SK-N-MC (cell line): ENCODE data around the gene DEPDC1.
"Not testable (repeated sequence)": the region's sequence is repeated elsewhere in the genome, so short reads cannot be mapped to it uniquely, and the experiment has no call there.

Experiments
- DNase-seq: peaks from one replicate; pipeline ENCODE4 v3.0.0-alpha.2; 2011; ENCODE audit warnings: low read depth, low spot score
- H3K27ac ChIP-seq: fragments of 200-600 bp; sonication (generic); 2 replicates; pipeline ENCODE4 v1.5.1; 2016; ENCODE audit warnings: mixed run types
- H3K36me3 ChIP-seq: fragments of 200-600 bp; sonication (generic); 2 replicates; pipeline ENCODE4 v1.6.1; 2017; ENCODE audit warnings: antibody characterized with exemption, low read length, mixed read lengths; ENCODE audit not compliant: insufficient read depth
- H3K4me3 ChIP-seq: fragments of 200-600 bp; sonication (generic); 2 replicates; pipeline ENCODE4 v1.5.1; 2016
- H3K9ac ChIP-seq: fragments of 200-600 bp; sonication (generic); 2 replicates; pipeline ENCODE4 v1.8.0; 2017; ENCODE audit warnings: mixed run types, mixed read lengths; ENCODE audit not compliant: insufficient read length
- H3K9me3 ChIP-seq: fragments of 200-600 bp; sonication (generic); 2 replicates; pipeline ENCODE4 v1.6.1; 2017; ENCODE audit warnings: low read depth, mild to moderate bottlenecking, antibody characterized with exemption, low read length, moderate library complexity, mixed read lengths
- EZH2 ChIP-seq: fragments of 200-600 bp; sonication (generic); IDR thresholded peaks from one replicate; pipeline ENCODE4 v1.6.1; 2017; ENCODE audit warnings: antibody characterized with exemption
- FOXP2 ChIP-seq: optimal IDR thresholded peaks from 2 replicates; pipeline ENCODE3; 2011; ENCODE audit warnings: mild to moderate bottlenecking, moderate library complexity; ENCODE audit not compliant: insufficient read depth; ENCODE audit errors: extremely low read length, control extremely low read depth
- POLR2AphosphoS5 ChIP-seq: IDR thresholded peaks from 2 replicates; pipeline ENCODE4 v1.6.1; 2012; ENCODE audit warnings: mild to moderate bottlenecking, low read depth, low read length, borderline replicate concordance

Gene DEPDC1

DNA sequence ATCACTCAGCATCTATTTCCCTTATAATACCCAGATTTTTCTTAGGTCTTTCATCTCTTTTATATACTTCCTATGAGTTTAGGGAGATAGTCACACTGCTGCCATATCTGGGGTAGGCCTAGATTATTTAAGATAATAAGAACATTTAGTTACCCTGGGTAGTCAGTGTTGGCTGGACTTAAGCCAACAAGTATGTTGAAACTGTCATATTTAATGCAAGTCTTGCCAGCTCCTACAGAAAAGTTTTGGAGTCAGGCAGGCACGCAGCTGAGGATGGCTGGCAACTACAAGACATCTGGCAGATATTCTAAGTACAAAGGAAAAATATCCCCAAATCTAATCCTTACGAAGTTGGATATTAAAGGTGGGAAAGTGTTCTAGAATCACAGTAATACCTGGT, 19.2 kb upstream of the DEPDC1 start:
- H3K9me3 ChIP-seq = peaks cover 3% of the 10 kb centered on the region; the same call in 1 of the 2 replicates
- no peaks in the 10 kb centered on the region for H3K36me3 ChIP-seq
- no peak for DNase-seq
- no peak overlapping the region for H3K9ac ChIP-seq
- H3K27ac ChIP-seq = peak overlapping the region; percentile 30; the same call in 1 of the 2 replicates
- no peak overlapping the region; the same call in 1 of the 2 replicates for H3K4me3 ChIP-seq
- no peak for TF ChIP-seq FOXP2
- TF ChIP-seq EZH2 = no peak
- no peak for TF ChIP-seq POLR2AphosphoS5

DNA sequence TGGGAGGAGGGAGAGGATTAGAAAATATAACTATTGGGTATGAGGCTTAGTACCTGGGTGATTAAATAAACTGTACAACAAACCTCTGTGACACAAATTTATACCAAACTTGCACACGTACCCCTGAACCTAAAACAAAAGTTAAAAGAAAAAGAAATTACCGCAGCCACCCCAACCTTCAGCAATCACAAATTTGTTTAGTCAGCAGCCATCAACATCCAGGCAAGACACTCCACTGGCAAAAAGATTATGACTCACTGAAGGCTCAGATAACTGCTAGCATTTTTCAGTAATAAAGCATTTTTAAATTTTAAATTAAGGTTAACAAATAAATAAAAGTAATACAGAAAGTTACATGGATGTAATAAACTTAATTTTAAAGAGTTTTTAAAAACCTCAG, 14.4 kb upstream of the DEPDC1 start:
- TF ChIP-seq FOXP2 (no peak), POLR2AphosphoS5 (no peak), EZH2 (no peak)

DNA sequence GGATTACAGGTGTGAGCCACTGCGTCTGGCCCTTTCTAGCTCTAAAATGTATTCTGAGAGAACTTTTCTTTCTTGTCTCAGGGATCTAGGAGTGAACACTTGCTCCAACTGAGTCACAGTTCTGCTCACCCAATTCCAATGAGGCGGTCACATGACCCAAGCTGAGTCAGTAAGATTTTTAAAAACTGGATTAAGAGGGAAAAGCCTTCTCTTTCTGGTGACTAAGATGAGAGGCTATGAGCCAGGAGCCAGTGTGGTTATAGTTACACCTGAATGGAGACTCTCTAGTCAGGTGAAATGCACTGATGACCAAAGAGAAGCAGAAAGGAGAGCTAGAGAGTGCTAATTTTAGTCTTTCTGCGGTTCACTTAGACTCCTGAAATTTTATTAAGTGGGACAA, 9.5 kb upstream of the DEPDC1 start:
- Histone ChIP-seq H3K36me3 (no peaks in the 10 kb centered on the region), H3K9me3 (no peaks in the 10 kb centered on the region), H3K4me3 (no peak overlapping the region), H3K27ac (no peak overlapping the region), H3K9ac (no peak overlapping the region)
- TF ChIP-seq POLR2AphosphoS5 (no peak), FOXP2 (no peak), EZH2 (no peak)
- no peak for DNase-seq

More for the DNA sequence above, 14.4 kb upstream of the DEPDC1 start:
- Histone ChIP-seq H3K9me3 (peaks cover 3% of the 10 kb centered on the region; the same call in 1 of the 2 replicates), H3K4me3 (no peak overlapping the region), H3K27ac (no peak overlapping the region), H3K36me3 (no peaks in the 10 kb centered on the region), H3K9ac (no peak overlapping the region)
- DNase-seq = no peak

DNA sequence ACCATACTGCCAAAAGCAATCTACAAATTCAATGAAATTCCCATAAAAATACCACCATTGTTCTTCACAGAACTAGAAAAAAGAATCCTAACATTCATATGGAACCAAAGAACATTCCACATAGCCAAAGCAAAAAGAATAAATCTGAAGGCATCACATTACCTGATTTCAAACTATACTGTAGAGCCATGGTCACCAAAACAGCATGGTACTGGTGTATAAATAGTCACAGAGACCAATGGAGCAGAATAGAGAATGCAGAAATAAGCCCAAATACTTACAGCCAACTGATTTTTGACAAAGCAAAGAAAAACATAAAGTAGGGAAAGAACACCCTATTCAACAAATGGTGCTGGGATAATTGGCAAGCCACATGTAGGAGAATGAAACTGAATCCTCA, 6.2 kb upstream of the DEPDC1 start:
- TF ChIP-seq POLR2AphosphoS5 = no peak
- Histone ChIP-seq H3K9ac (no peak overlapping the region), H3K36me3 (no peaks in the 10 kb centered on the region), H3K27ac (no peak overlapping the region), H3K9me3 (no peaks in the 10 kb centered on the region), H3K4me3 (no peak overlapping the region)
- no peak for DNase-seq

DNA sequence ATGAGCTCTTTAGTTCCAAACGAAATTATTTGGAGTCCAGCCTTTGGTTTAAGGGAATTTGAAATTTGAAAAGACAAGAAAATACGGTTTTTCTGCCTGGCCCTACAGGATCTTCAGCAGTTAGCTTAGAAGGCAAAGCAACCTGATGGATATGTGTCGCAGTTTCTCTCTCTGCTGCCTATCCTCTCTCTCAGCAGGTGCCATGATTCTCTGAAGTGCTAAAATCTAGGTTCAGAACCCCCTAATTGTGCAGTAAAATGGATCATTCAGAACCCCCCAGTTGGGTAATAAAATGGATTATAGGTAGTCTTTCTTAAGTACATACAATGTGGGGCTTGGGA, 446 bp upstream of the DEPDC1 start:
- Histone ChIP-seq H3K4me3 (peak overlapping the region; percentile 94), H3K9ac (peak overlapping the region; percentile 97), H3K27ac (peak overlapping the region; percentile 60; the same call in 1 of the 2 replicates), H3K36me3 (peaks cover 25% of the 10 kb centered on the region), H3K9me3 (no peaks in the 10 kb centered on the region)
- no peak for DNase-seq
- no peak for TF ChIP-seq FOXP2
- no peak for TF ChIP-seq POLR2AphosphoS5
- TF ChIP-seq EZH2 = no peak

DNA sequence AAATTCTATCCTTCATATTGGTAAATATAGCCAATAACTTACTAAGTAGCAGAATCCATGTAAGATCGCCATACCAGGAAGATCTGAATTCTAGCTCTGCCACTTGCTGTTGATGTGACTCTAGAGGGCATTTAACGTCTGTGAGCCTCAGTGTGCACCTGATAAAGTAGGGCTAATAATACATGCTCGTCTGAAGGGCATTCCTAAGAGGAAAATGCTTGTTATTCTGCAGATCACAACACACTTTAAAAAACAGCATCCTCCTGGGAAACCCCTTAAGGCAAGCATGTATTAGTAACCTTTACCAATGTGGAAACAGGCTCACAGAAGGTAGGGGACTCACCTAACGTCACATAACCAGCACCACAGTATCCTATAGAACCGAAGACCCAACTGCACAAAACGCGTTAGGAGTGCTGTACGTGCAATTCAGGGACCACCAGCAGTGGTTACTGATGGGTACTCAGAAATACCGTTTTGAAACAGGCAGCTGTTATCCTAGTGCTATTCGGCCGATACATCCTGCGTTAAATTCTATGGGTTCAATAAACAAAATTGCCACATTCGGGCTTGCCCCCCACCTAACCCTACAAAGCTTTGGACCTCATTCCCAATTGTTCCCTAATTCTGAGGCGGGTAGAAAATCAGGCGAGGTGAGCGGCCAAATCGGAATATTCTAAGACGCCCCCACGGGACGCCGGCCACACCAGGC, 758 bp downstream of the DEPDC1 start:
- no peak for TF ChIP-seq FOXP2
- no peak for TF ChIP-seq EZH2
- TF ChIP-seq POLR2AphosphoS5 = no peak
- no peak for DNase-seq
- Histone ChIP-seq H3K9me3 (no peaks in the 10 kb centered on the region), H3K27ac (peak overlapping the region; percentile 81), H3K4me3 (peak overlapping the region; percentile 94), H3K36me3 (peaks cover 37% of the 10 kb centered on the region), H3K9ac (peak overlapping the region; percentile 97)

DNA sequence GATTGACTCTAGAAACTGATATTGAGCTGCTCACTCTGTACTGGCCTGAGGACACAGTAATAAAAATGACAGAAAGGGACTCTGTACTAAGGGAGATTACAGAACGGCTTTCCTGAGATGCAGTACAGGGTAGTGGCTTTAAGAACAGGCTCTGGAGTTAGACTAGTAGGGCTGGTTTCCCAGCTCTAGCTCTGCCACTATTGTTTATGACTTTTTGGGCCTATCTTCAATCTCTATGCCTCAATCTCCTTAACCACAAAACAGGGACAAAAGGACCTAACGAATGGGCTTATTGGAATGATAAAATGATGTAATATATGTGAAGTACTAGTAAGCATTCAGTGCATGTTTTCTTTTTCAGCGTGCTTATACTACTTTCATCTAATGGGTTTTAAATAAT, 1.4 kb downstream of the DEPDC1 start:
- TF ChIP-seq FOXP2 (no peak), EZH2 (no peak), POLR2AphosphoS5 (no peak)
- Histone ChIP-seq H3K36me3 (peaks cover 43% of the 10 kb centered on the region), H3K4me3 (peak overlapping the region; percentile 94), H3K9ac (peak overlapping the region; percentile 97), H3K27ac (no peak overlapping the region), H3K9me3 (no peaks in the 10 kb centered on the region)
- DNase-seq = no peak

DNA sequence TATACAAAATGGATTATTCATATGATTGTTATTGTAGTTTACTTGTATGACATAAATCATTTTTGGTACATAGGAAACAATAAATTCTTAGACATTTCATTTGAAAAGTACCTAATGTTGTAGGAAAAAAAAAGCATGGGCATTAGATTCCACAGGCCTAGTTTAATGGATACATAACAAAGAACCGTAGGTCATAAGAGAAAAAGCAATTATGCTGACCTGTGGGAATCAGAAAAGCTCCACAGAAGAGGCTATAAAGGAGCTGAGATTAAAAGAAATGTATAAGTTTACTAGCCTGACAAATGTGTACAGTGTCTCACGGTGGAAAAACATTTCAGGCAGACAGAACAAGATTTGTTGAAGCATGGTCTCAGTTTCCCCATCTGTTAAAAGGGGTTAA, 3.7 kb downstream of the DEPDC1 start:
- Histone ChIP-seq H3K4me3 (peak overlapping the region; percentile 22; the same call in 1 of the 2 replicates), H3K9ac (no peak overlapping the region), H3K36me3 (peaks cover 66% of the 10 kb centered on the region)

DNA sequence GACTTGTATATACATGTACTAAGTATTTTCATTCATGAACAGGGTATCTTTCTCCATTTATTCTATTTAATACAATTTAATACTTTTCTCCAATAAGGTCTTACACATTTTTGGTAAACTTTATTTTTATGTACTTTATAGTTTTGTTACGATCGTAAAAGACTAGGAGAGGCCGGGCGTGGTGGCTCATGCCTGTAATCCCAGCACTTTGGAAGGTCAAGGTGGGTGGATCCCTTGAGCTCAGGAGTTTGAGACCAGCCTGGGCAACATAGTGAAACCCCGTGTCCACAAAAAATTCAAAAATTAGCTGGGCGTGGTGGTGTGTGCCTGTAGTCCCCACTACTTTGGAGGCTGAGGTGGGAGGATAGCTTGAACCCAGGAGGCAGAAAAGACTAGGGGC, 4.6 kb downstream of the DEPDC1 start:
- H3K27ac ChIP-seq, H3K9me3 ChIP-seq, H3K4me3 ChIP-seq, H3K9ac ChIP-seq, DNase-seq: not testable (repeated sequence)
- peaks cover 76% of the 10 kb centered on the region for H3K36me3 ChIP-seq

More for the DNA sequence above, 3.7 kb downstream of the DEPDC1 start:
- no peaks in the 10 kb centered on the region for H3K9me3 ChIP-seq
- H3K27ac ChIP-seq = no peak overlapping the region
- no peak for DNase-seq
- TF ChIP-seq POLR2AphosphoS5 (no peak), FOXP2 (no peak), EZH2 (no peak)
